Duodenal mucosa (tissue), 2 donors: ENCODE results near the gene ZBTB12.

Experiments used
- H3K27ac ChIP-seq: one replicate; pipeline ENCODE4 v1.7.0; 2013; ENCODE audit warnings: low read depth, low read length
- H3K27me3 ChIP-seq, 2 donors: one replicate each; pipeline ENCODE4 v1.7.0; 2013; ENCODE audit warnings: low read length in 2 of 2, control low read depth in 1 of 2; ENCODE audit not compliant: insufficient read depth in 2 of 2, control insufficient read depth in 1 of 2
- H3K36me3 ChIP-seq, 2 donors: one replicate each; pipeline ENCODE4 v1.7.0; 2013; ENCODE audit warnings: low read length in 2 of 2, control low read depth in 1 of 2; ENCODE audit not compliant: insufficient read depth in 2 of 2, control insufficient read depth in 1 of 2
- H3K4me1 ChIP-seq, 2 donors: one replicate each; pipeline ENCODE4 v1.7.0; 2013; ENCODE audit warnings: low read length in 2 of 2, control low read depth in 1 of 2; ENCODE audit not compliant: insufficient read depth in 2 of 2, control insufficient read depth in 1 of 2
- H3K4me3 ChIP-seq, 2 donors: one replicate each; pipeline ENCODE4 v1.7.0; 2013; ENCODE audit warnings: low read length in 2 of 2, low read depth in 1 of 2
- H3K9ac ChIP-seq, 2 donors: one replicate each; pipeline ENCODE4 v1.7.0; 2013; ENCODE audit warnings: low read length in 2 of 2, low read depth in 1 of 2
- H3K9me3 ChIP-seq, 2 donors: one replicate each; pipeline ENCODE4 v1.7.0; 2013; ENCODE audit warnings: low read length in 2 of 2, control low read depth in 1 of 2; ENCODE audit not compliant: control insufficient read depth in 1 of 2

Gene ZBTB12

DNA sequence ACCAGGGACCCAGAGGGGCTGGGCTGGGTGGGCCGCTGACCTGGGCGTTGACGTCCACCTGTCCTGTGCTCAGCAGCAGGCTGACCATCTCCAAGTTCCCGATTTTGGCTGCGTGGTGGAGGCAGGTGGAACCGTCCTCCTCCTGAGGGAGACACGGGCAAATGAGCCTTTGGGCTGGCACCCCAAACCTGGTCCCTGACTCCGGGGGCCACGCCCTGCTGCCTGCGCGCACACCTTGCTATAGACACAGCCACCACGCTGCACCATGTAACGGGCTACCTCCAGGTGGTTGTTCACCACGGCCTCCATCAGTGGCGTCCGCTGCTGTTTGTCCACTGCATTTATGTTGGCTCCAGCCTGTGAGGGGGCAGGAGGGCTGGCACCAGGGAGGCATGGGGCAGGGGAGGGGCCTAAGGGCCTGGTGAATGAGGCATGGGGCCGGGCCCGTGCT is 15.3 kb downstream of the ZBTB12 start:
- H3K4me3 ChIP-seq: no peak overlapping the region
- peaks cover 27 to 81% of the 10 kb centered on the region in 2 donors for H3K36me3 ChIP-seq
- H3K9ac ChIP-seq: no peak overlapping the region
- no peaks in the 10 kb centered on the region for H3K9me3 ChIP-seq
- no peaks in the 10 kb centered on the region for H3K4me1 ChIP-seq
- H3K27ac ChIP-seq: no peak overlapping the region
- H3K27me3 ChIP-seq: no peaks in the 10 kb centered on the region

DNA sequence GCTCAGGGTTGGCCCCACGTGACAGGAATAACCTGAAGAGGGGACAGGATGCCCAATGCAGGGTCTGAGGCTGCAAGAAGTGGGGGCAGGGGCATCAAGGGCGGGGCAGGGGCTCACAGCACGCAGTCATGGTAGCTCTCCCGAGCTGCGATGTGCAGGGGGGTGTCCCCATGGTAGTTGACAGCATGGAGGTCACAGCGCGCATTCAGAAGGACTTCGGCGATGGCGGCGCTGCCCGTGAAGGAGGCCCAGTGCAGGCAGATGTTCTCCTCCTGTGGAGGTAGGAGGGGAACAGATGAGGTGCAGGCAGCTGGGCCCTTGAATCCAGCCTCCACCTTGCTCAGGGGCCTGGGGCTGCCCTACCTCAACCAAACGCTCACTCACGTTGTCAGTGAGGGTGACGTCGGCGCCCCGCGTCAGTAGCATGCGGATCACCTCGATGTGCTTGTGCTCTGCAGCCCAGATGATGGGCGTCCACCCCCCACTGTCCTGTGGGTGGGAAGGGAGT is 17.3 kb downstream of the ZBTB12 start:
- H3K27ac ChIP-seq: no peak overlapping the region
- peaks cover 41 to 89% of the 10 kb centered on the region in 2 donors for H3K36me3 ChIP-seq
- no peak overlapping the region for H3K4me3 ChIP-seq
- H3K4me1 ChIP-seq: no peaks in the 10 kb centered on the region
- no peak overlapping the region for H3K9ac ChIP-seq
- no peaks in the 10 kb centered on the region for H3K9me3 ChIP-seq
- no peaks in the 10 kb centered on the region for H3K27me3 ChIP-seq

DNA sequence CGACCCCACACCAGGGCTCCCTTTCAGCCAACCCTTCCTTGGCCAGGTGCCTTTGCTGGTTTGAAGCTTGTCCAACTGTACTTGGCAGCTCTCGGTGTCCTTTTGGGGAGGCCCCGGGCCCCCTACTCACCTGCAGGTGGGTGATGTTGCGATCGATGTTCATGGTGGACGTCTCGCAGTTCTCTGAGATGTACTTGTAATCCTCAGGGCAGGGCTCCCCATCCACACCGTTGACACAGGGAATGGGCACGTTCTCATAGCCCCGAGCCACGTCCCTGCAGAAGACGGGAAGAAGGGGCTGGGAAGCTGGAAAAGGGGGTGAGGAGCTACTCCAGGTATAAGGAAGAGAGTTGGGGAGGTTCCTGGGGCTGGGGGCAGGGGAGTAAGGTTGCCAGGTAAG is 18.2 kb downstream of the ZBTB12 start:
- Histone ChIP-seq H3K27ac (no peak overlapping the region), H3K9ac (no peak overlapping the region), H3K4me1 (no peaks in the 10 kb centered on the region), H3K27me3 (no peaks in the 10 kb centered on the region), H3K4me3 (no peak overlapping the region), H3K36me3 (peaks cover 35 to 82% of the 10 kb centered on the region in 2 donors), H3K9me3 (no peaks in the 10 kb centered on the region)

DNA sequence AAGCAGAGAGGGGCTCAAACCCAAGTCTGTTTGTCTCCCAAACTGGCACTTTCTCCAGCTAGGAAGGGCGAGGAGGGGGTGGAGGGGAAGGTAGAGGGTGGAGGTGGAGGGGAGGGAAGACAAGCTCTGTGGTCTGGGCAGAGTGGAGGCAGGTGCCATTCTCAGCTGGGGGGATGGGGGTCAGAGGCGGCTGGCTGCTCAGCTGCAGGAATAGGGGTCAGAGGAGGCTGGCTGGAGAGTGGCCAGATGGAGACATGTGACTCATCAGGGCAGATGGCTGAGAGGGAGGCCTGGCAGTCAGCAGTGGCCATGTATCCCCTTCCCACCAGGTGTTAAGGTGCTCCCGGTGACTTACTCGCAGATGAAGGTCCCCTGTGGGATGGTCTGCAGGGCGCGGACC is 19.5 kb downstream of the ZBTB12 start:
- H3K4me1 ChIP-seq: peaks cover 1% of the 10 kb centered on the region in 2 donors
- no peaks in the 10 kb centered on the region for H3K9me3 ChIP-seq
- H3K27ac ChIP-seq: no peak overlapping the region
- H3K9ac ChIP-seq: no peak overlapping the region
- H3K4me3 ChIP-seq: no peak overlapping the region
- H3K27me3 ChIP-seq: no peaks in the 10 kb centered on the region
- peaks cover 35 to 69% of the 10 kb centered on the region in 2 donors for H3K36me3 ChIP-seq

DNA sequence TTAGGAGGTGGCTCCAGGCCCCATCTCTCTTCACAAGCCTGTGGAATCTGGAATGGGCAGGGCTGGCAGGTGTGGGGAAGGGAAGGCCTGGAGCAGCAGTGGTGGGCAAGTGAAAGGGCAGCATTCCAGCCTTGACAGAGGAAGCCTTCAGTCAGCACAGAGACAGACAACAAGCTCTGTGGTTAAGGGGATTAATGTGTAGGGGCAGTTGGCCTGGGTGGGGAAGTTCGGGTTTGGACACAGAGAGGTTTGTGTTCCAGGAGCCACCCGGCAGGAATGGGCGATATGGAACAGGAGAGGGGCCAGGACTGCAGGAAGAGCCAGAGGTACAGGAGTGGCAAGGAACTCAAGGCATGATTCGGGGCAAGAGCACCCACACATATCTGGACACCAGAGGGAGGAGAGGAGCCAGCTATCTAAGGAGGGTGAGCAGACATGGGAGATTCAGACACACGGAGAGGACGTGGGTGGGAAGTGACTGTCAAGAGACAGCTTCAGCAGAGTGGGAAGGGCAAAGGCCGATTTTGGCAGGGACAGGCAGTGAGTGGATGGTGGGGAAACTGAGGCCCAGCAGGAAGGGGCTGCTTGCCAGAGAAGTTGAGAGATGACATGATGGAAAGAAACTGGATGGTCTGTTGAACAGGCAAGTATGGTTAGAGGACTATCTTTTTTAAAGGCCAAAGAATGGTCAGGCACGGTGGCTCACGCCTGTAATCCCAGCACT is 20.6 kb downstream of the ZBTB12 start:
- H3K4me3 ChIP-seq: no peak overlapping the region
- no peaks in the 10 kb centered on the region for H3K9me3 ChIP-seq
- no peak overlapping the region for H3K27ac ChIP-seq
- H3K9ac ChIP-seq: no peak overlapping the region
- H3K4me1 ChIP-seq: peaks cover 6 to 10% of the 10 kb centered on the region in 2 donors
- H3K27me3 ChIP-seq: no peaks in the 10 kb centered on the region
- peaks cover 35 to 59% of the 10 kb centered on the region in 2 donors for H3K36me3 ChIP-seq

DNA sequence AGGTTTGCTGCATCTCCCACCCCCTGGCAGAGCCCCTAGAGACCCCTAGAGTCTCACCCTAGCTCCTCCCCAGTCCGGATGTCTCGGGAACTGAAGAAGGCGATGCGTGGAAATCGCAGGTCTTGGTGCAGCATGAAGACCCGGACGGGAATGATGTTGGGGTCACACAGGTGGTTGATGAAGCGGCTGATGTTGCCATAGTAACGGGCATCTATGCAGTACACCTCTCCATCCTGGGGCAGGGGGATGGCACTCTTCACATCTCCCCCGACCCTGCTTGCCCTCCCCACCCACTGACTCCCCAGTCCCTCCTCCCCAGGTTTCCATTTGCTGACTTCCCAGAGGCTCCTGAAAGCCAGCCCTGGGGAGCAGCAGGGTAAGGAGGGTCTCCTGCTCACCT is 21.3 kb downstream of the ZBTB12 start:
- Histone ChIP-seq H3K4me1 (peaks cover 6 to 14% of the 10 kb centered on the region in 2 donors), H3K9ac (no peak overlapping the region), H3K36me3 (peaks cover 39 to 58% of the 10 kb centered on the region in 2 donors), H3K4me3 (no peak overlapping the region), H3K27ac (no peak overlapping the region), H3K9me3 (no peaks in the 10 kb centered on the region), H3K27me3 (no peaks in the 10 kb centered on the region)

DNA sequence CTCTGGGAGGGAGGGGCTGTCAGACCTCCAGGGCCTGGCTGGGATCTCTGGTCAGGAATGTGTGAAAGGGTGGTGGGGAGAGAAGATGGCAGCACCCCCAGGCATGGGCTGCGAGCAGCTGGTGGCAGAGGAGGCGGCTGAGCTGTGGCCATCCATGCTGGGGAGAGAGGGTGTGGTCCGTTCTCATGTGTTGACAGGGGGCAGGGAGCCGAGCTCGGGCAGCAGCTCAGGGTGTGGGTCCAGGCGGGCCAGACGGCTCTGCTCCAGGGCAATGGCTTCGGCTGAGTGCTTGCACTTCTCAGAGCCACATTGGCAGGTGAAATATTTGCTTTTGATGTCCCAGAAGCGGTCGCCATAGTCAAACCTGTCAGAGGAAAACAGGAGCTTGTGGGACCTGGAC is 22.0 kb downstream of the ZBTB12 start:
- Histone ChIP-seq H3K27ac (no peak overlapping the region), H3K9ac (no peak overlapping the region), H3K27me3 (no peaks in the 10 kb centered on the region), H3K4me3 (no peak overlapping the region), H3K4me1 (peaks cover 6 to 17% of the 10 kb centered on the region in 2 donors), H3K36me3 (peaks cover 45 to 59% of the 10 kb centered on the region in 2 donors), H3K9me3 (no peaks in the 10 kb centered on the region)

DNA sequence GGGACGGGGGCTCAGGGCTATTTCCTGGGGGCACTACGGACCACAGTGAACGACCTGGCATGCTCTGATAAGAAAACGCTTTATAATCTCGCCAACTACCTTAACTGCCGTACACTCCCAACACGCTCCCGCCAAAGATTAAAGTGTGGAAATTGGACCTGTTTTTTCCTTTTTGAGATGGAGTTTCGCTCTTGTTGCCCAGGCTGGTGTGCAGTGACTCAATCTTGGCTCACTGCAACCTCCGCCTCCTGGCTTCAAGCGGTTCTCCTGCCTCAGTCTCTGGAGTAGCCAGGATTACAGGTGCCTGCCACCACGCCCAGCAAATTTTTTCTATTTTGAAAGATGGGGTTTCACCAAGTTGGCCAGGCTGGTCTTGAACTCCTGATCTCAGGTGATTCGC is 22.7 kb downstream of the ZBTB12 start:
- Histone ChIP-seq H3K4me3 (peak overlapping the region; percentile 50 to 88), H3K36me3 (peaks cover 48 to 59% of the 10 kb centered on the region in 2 donors), H3K27me3 (no peaks in the 10 kb centered on the region), H3K9ac (peak overlapping the region; percentile 70 to 98), H3K9me3 (no peaks in the 10 kb centered on the region), H3K27ac (peak overlapping the region; percentile 95), H3K4me1 (peaks cover 6 to 17% of the 10 kb centered on the region in 2 donors)

DNA sequence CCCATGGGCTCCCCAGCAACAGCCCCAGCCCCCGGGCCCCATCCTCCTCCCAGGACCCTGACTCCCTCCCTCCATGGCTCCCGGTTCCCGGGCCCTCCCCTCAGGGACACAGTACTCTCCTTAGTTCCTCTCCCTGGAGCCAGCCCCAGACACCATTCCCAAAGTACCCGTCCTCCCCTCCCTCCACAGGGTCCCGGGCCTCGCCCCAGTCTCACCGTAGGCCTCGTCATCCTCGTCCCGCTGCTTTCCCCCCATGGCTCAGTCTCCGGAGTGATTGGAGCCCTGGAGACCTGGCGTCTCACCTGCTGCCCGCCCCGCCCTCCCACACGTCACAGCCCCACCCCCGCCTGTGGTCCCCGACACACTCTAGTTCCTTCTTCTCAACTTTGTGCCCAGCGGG is 23.2 kb downstream of the ZBTB12 start, which contains the start of gene SLC44A4:
Gene SLC44A4, minus strand, starts transcription at position 272 of the 400 bp plus-strand sequence. Its CDS starts 17 bp downstream, at position 255.
- peaks cover 50 to 57% of the 10 kb centered on the region in 2 donors for H3K36me3 ChIP-seq
- peak within 1 kb of the TSS; percentile 88 to 98 for H3K9ac ChIP-seq
- H3K9me3 ChIP-seq: no peaks in the 10 kb centered on the region
- H3K4me3 ChIP-seq: peak within 1 kb of the TSS; percentile 51 to 88
- H3K27me3 ChIP-seq: no peaks in the 10 kb centered on the region
- H3K4me1 ChIP-seq: peaks cover 6 to 17% of the 10 kb centered on the region in 2 donors
- H3K27ac ChIP-seq: peak within 1 kb of the TSS; percentile 95

DNA sequence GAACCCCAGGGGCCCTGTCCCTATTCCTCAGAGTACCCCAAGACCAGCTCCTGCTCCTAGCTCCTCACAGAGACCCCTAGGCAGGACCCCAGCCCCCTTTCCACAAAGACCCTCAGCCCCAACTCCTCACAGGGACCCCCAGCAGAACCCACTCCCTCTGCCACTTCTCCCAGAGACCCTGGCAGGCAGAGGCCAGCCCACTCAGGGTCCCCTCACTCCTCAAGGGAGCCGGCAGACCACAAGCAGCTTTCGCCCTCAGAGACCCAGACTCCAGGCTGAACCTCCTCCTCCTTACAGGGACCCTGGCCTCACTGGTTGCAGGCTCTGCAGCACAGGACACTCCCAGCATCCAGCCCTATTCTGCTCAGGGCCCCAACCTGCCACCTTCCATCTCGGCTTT is 23.7 kb downstream of the ZBTB12 start:
- Histone ChIP-seq H3K36me3 (peaks cover 45 to 52% of the 10 kb centered on the region in 2 donors), H3K4me1 (peaks cover 6 to 17% of the 10 kb centered on the region in 2 donors), H3K9me3 (no peaks in the 10 kb centered on the region), H3K4me3 (peak overlapping the region; percentile 51 to 88), H3K27me3 (no peaks in the 10 kb centered on the region), H3K9ac (peak overlapping the region; percentile 88 to 98), H3K27ac (peak overlapping the region; percentile 95)
